AG04450 (cell line): ENCODE data around the gene SLC44A1. TPM values are rescaled to one million over a fixed set of nuclear protein-coding genes. Genes with fewer than 3 reads are reported as not detected.

Experiments used
- CTCF ChIA-PET: fragments of 300-600, 350-600 bp; formaldehyde crosslinking; extraction: SDS; loops from one replicate; lab custom pipeline; 2022; ENCODE audit warnings: antibody characterized with exemption, inconsistent platforms; lab: Charles Lee
- POLR2A ChIA-PET: fragments of 350-600 bp; formaldehyde crosslinking; extraction: SDS; loops from one replicate; lab custom pipeline; 2021; ENCODE audit warnings: antibody characterized with exemption, inconsistent platforms; lab: Yijun Ruan, JAX
- DNase-seq: peaks from one replicate; pipeline ENCODE4 v3.0.0-alpha.2; 2011; ENCODE audit warnings: low read depth, low spot score
- H3K27ac ChIP-seq: one replicate; pipeline ENCODE4 v1.5.1; 2012; ENCODE audit warnings: low read depth, low read length, control low read depth
- H3K27me3 ChIP-seq: one replicate; pipeline ENCODE4 v1.6.0; 2012; ENCODE audit warnings: low read length; ENCODE audit not compliant: control insufficient read depth, insufficient read depth
- H3K4me3 ChIP-seq: 2 replicates; pipeline ENCODE4 v1.5.1; 2011; ENCODE audit warnings: mild to moderate bottlenecking, low read depth, low read length, control low read depth
- H3K9me3 ChIP-seq: 2 replicates; pipeline ENCODE4 v1.5.1; 2012; ENCODE audit warnings: low read length; ENCODE audit not compliant: control insufficient read depth, insufficient read depth
- CTCF ChIP-seq: IDR thresholded peaks from 2 replicates; pipeline ENCODE4 v1.5.1; 2011; ENCODE audit warnings: low read depth, low read length, control low read depth, inconsistent platforms
- polyA plus RNA-seq: library from polyadenylated mRNA; depleted of rRNA; stranded (reverse); fragments of >200 nt; gene quantifications from 2 replicates; pipeline ENCODE4 v1.2.3, GENCODE V29; 2011

Gene SLC44A1
- polyA plus RNA-seq, 1 experiment = 15.6 TPM

- Histone ChIP-seq H3K4me3 (no peak overlapping the region), H3K27me3 (no peaks in the 10 kb centered on the region), H3K27ac (no peak overlapping the region), H3K9me3 (no peaks in the 10 kb centered on the region)
- no peak for DNase-seq
- POLR2A ChIA-PET = no interaction called here
- CTCF ChIA-PET = no interaction called here
- TF ChIP-seq CTCF = no peak
Observed at GRCh38 chr9:105318729-105319191, 74.3 kb downstream of the SLC44A1 start.

GRCh38 chr9:105319202-105319813, 74.9 kb downstream of the SLC44A1 start:
- POLR2A ChIA-PET = no interaction called here
- no peak overlapping the region for H3K4me3 ChIP-seq
- no peak for TF ChIP-seq CTCF
- no peaks in the 10 kb centered on the region; the same call in 1 of the 2 replicates for H3K9me3 ChIP-seq
- H3K27ac ChIP-seq = no peak overlapping the region
- no peak for DNase-seq
- CTCF ChIA-PET = no interaction called here
- H3K27me3 ChIP-seq = no peaks in the 10 kb centered on the region

GRCh38 chr9:105320568-105320967, 76.1 kb downstream of the SLC44A1 start:
- Histone ChIP-seq H3K9me3 (no peaks in the 10 kb centered on the region; the same call in 1 of the 2 replicates), H3K4me3 (no peak overlapping the region), H3K27ac (no peak overlapping the region), H3K27me3 (no peaks in the 10 kb centered on the region)
- no peak for TF ChIP-seq CTCF
- POLR2A ChIA-PET = interaction anchor here (0.7 kb wide), 1 partner anchor 164 kb away, joined by 4 read pairs; no protein-coding TSS in a partner anchor
- DNase-seq = no peak
- CTCF ChIA-PET = no interaction called here

- ChIA-PET CTCF (no interaction called here), POLR2A (no interaction called here)
- H3K27me3 ChIP-seq = no peaks in the 10 kb centered on the region
- H3K4me3 ChIP-seq = no peak overlapping the region
- no peak overlapping the region for H3K27ac ChIP-seq
- no peaks in the 10 kb centered on the region; the same call in 1 of the 2 replicates for H3K9me3 ChIP-seq
- no peak for DNase-seq
- no peak for TF ChIP-seq CTCF
Observed at GRCh38 chr9:105328296-105328695, 83.8 kb downstream of the SLC44A1 start.

GRCh38 chr9:105328872-105329718, 84.6 kb downstream of the SLC44A1 start:
- CTCF ChIA-PET = no interaction called here
- no peaks in the 10 kb centered on the region for H3K27me3 ChIP-seq
- DNase-seq = no peak
- H3K4me3 ChIP-seq = no peak overlapping the region
- no peak overlapping the region for H3K27ac ChIP-seq
- H3K9me3 ChIP-seq = no peaks in the 10 kb centered on the region
- POLR2A ChIA-PET = no interaction called here
- no peak for TF ChIP-seq CTCF
